Neuron (in vitro differentiated cells): ENCODE results near the gene PPP2CA.
A peak's percentile ranks its signal among the peaks of the same experiment; 100 is the strongest.
"Not testable (repeated sequence)": the region's sequence is repeated elsewhere in the genome, so short reads cannot be mapped to it uniquely, and the experiment has no call there.

Experiments
- H2AFZ ChIP-seq: one replicate; pipeline ENCODE4 v1.6.1; 2013; ENCODE audit warnings: low read depth, mild to moderate bottlenecking, inconsistent platforms, low read length, moderate library complexity
- H3K27me3 ChIP-seq: one replicate; pipeline ENCODE4 v1.6.1; 2013; ENCODE audit warnings: low read length; ENCODE audit not compliant: insufficient read depth
- H3K36me3 ChIP-seq: one replicate; pipeline ENCODE4 v1.6.1; 2013; ENCODE audit warnings: low read length; ENCODE audit not compliant: insufficient read depth
- H3K4me1 ChIP-seq: one replicate; pipeline ENCODE4 v1.6.1; 2013; ENCODE audit warnings: low read length; ENCODE audit not compliant: insufficient read depth
- H3K4me3 ChIP-seq: 2 replicates; pipeline ENCODE4 v1.5.1; 2013; ENCODE audit warnings: mild to moderate bottlenecking, low read length, moderate library complexity
- H3K9me3 ChIP-seq: one replicate; pipeline ENCODE4 v1.6.1; 2013; ENCODE audit warnings: low read length

Gene PPP2CA

GRCh38 chr5:134225780-134226440 is at the start of gene PPP2CA:
Gene PPP2CA, minus strand, starts transcription at chr5:134226073. Its CDS starts 212 bp downstream, at chr5:134225861.
- Histone ChIP-seq H3K36me3 (peaks cover 7% of the 10 kb centered on the region), H3K4me3 (peak within 1 kb of the TSS; percentile 97), H3K27me3 (no peaks in the 10 kb centered on the region), H3K4me1 (peaks cover 28% of the 10 kb centered on the region), H2AFZ (peak within 1 kb of the TSS; percentile 84), H3K9me3 (no peaks in the 10 kb centered on the region)

- Histone ChIP-seq H2AFZ (no peak overlapping the region), H3K36me3 (no peaks in the 10 kb centered on the region), H3K9me3 (no peaks in the 10 kb centered on the region), H3K4me1 (no peaks in the 10 kb centered on the region), H3K27me3 (no peaks in the 10 kb centered on the region), H3K4me3 (no peak overlapping the region)
Measured at GRCh38 chr5:134273642-134274395, 47.9 kb upstream of the PPP2CA start.

GRCh38 chr5:134271059-134271458 is 45.2 kb upstream of the PPP2CA start:
- H3K4me1 ChIP-seq: no peaks in the 10 kb centered on the region
- no peaks in the 10 kb centered on the region for H3K36me3 ChIP-seq
- H3K27me3 ChIP-seq: no peaks in the 10 kb centered on the region

GRCh38 chr5:134268919-134269318 is 43.0 kb upstream of the PPP2CA start:
- H3K9me3 ChIP-seq: no peaks in the 10 kb centered on the region
- H2AFZ ChIP-seq: no peak overlapping the region
- no peak overlapping the region for H3K4me3 ChIP-seq
- no peaks in the 10 kb centered on the region for H3K4me1 ChIP-seq
- H3K27me3 ChIP-seq: no peaks in the 10 kb centered on the region
- H3K36me3 ChIP-seq: no peaks in the 10 kb centered on the region

More at GRCh38 chr5:134271059-134271458, 45.2 kb upstream of the PPP2CA start:
- H3K4me3 ChIP-seq: no peak overlapping the region
- H3K9me3 ChIP-seq: no peaks in the 10 kb centered on the region
- no peak overlapping the region for H2AFZ ChIP-seq

GRCh38 chr5:134268019-134268601 is 42.2 kb upstream of the PPP2CA start:
- Histone ChIP-seq H3K36me3 (no peaks in the 10 kb centered on the region), H3K9me3 (no peaks in the 10 kb centered on the region), H3K4me3 (no peak overlapping the region), H3K27me3 (no peaks in the 10 kb centered on the region), H3K4me1 (no peaks in the 10 kb centered on the region), H2AFZ (no peak overlapping the region)

GRCh38 chr5:134267366-134268018 is 41.6 kb upstream of the PPP2CA start:
- H3K36me3 ChIP-seq: no peaks in the 10 kb centered on the region
- H3K27me3 ChIP-seq: no peaks in the 10 kb centered on the region
- no peak overlapping the region for H3K4me3 ChIP-seq
- H3K9me3 ChIP-seq: no peaks in the 10 kb centered on the region
- H2AFZ ChIP-seq: no peak overlapping the region
- no peaks in the 10 kb centered on the region for H3K4me1 ChIP-seq

GRCh38 chr5:134263801-134264200 is 37.9 kb upstream of the PPP2CA start:
- no peaks in the 10 kb centered on the region for H3K9me3 ChIP-seq
- H2AFZ ChIP-seq: no peak overlapping the region
- H3K27me3 ChIP-seq: no peaks in the 10 kb centered on the region

GRCh38 chr5:134262629-134263028 is 36.8 kb upstream of the PPP2CA start:
- H3K4me3 ChIP-seq, H3K9me3 ChIP-seq, H2AFZ ChIP-seq, H3K36me3 ChIP-seq, H3K27me3 ChIP-seq, H3K4me1 ChIP-seq: not testable (repeated sequence)

More at GRCh38 chr5:134263801-134264200, 37.9 kb upstream of the PPP2CA start:
- no peaks in the 10 kb centered on the region for H3K4me1 ChIP-seq
- H3K4me3 ChIP-seq: no peak overlapping the region
- H3K36me3 ChIP-seq: no peaks in the 10 kb centered on the region

- Histone ChIP-seq H3K4me1 (no peaks in the 10 kb centered on the region), H3K27me3 (no peaks in the 10 kb centered on the region), H3K4me3 (no peak overlapping the region)
Measured at GRCh38 chr5:134258896-134259295, 33.0 kb upstream of the PPP2CA start.

GRCh38 chr5:134257176-134257575 is 31.3 kb upstream of the PPP2CA start:
- H2AFZ ChIP-seq: no peak overlapping the region
- H3K36me3 ChIP-seq: no peaks in the 10 kb centered on the region

More at GRCh38 chr5:134258896-134259295, 33.0 kb upstream of the PPP2CA start:
- Histone ChIP-seq H3K9me3 (no peaks in the 10 kb centered on the region), H2AFZ (no peak overlapping the region), H3K36me3 (no peaks in the 10 kb centered on the region)

GRCh38 chr5:134255418-134256150 is 29.7 kb upstream of the PPP2CA start:
- H3K27me3 ChIP-seq: no peaks in the 10 kb centered on the region
- H3K4me1 ChIP-seq: no peaks in the 10 kb centered on the region
- H3K36me3 ChIP-seq: no peaks in the 10 kb centered on the region
- no peaks in the 10 kb centered on the region for H3K9me3 ChIP-seq
- no peak overlapping the region for H3K4me3 ChIP-seq
- no peak overlapping the region for H2AFZ ChIP-seq

More at GRCh38 chr5:134257176-134257575, 31.3 kb upstream of the PPP2CA start:
- H3K27me3 ChIP-seq: no peaks in the 10 kb centered on the region
- H3K4me3 ChIP-seq: no peak overlapping the region
- no peaks in the 10 kb centered on the region for H3K9me3 ChIP-seq
- no peaks in the 10 kb centered on the region for H3K4me1 ChIP-seq

GRCh38 chr5:134253368-134254153 is 27.7 kb upstream of the PPP2CA start:
- H2AFZ ChIP-seq, H3K4me3 ChIP-seq, H3K4me1 ChIP-seq, H3K9me3 ChIP-seq, H3K27me3 ChIP-seq, H3K36me3 ChIP-seq: not testable (repeated sequence)
